OCI-LY7 (cell line): Measurements from ENCODE around the gene LIN37. TPM values are rescaled to one million over a fixed set of nuclear protein-coding genes. Genes with fewer than 3 reads are reported as not detected.
A peak's percentile ranks its signal among the peaks of the same experiment; 100 is the strongest.

ENCODE experiments used
- BruUV-seq: library from RNA; stranded (reverse); fragments of 400-500 nt; replicated peaks from 2 replicates; lab custom pipeline; 2021; lab: Mats Ljungman, UMichigan
- CTCF ChIA-PET: fragments of 300-600 bp; sonication (Branson Sonifier 250); formaldehyde crosslinking; loops from one replicate; lab custom pipeline; 2022; ENCODE audit warnings: antibody characterized with exemption; ENCODE audit not compliant: unreplicated experiment; lab: Charles Lee
- POLR2A ChIA-PET: fragments of 300-600 bp; sonication (Branson Sonifier 250); formaldehyde crosslinking; loops from one replicate; lab custom pipeline; 2022; ENCODE audit warnings: antibody characterized with exemption; lab: Charles Lee
- DNase-seq: peaks from one replicate; pipeline ENCODE4 v3.0.0-alpha.2; 2015; ENCODE audit warnings: low spot score
- H2AFZ ChIP-seq: fragments of 200-600 bp; sonication (generic), shearing (Covaris generic); 2 replicates; pipeline ENCODE4 v1.6.1; 2014; ENCODE audit warnings: mild to moderate bottlenecking, antibody characterized with exemption, low read length, moderate library complexity
- H3K27ac ChIP-seq: fragments of 200-600 bp; sonication (generic); 2 replicates; pipeline ENCODE4 v1.5.1; 2014; ENCODE audit warnings: mixed run types, low read depth, mild to moderate bottlenecking, moderate library complexity, low read length, inconsistent platforms; ENCODE audit not compliant: poor library complexity, severe bottlenecking
- H3K36me3 ChIP-seq: fragments of 200-600 bp; sonication (generic); 2 replicates; pipeline ENCODE4 v1.6.1; 2014; ENCODE audit warnings: mild to moderate bottlenecking, antibody characterized with exemption, low read length, moderate library complexity, mixed read lengths; ENCODE audit not compliant: insufficient read depth
- H3K4me1 ChIP-seq: fragments of 200-600 bp; sonication (generic); 2 replicates; pipeline ENCODE4 v1.5.1; 2014; ENCODE audit warnings: mild to moderate bottlenecking, low read length; ENCODE audit not compliant: insufficient read depth, poor library complexity, severe bottlenecking
- H3K4me2 ChIP-seq: fragments of 200-600 bp; sonication (generic); 2 replicates; pipeline ENCODE4 v1.6.1; 2014; ENCODE audit warnings: mild to moderate bottlenecking, low read length
- H3K4me3 ChIP-seq: fragments of 200-600 bp; sonication (generic); 2 replicates; pipeline ENCODE4 v1.5.1; 2014; ENCODE audit warnings: mild to moderate bottlenecking, low read depth, low read length; ENCODE audit not compliant: poor library complexity, severe bottlenecking
- H3K79me2 ChIP-seq: fragments of 200-600 bp; sonication (generic); 2 replicates; pipeline ENCODE4 v1.6.1; 2016; ENCODE audit warnings: low read depth, mild to moderate bottlenecking, low read length, moderate library complexity, mixed read lengths; ENCODE audit not compliant: insufficient read depth
- H3K9me2 ChIP-seq: fragments of 200-600 bp; sonication (generic); 2 replicates; pipeline ENCODE4 v1.6.1; 2016; ENCODE audit warnings: mild to moderate bottlenecking, low read length, mixed read lengths; ENCODE audit not compliant: insufficient read depth
- H3K9me3 ChIP-seq: fragments of 200-600 bp; sonication (generic); 2 replicates; pipeline ENCODE4 v1.6.1; 2014; ENCODE audit warnings: mild to moderate bottlenecking, mixed run types, low read length, mixed read lengths
- H4K20me1 ChIP-seq: fragments of 200-600 bp; sonication (generic); 2 replicates; pipeline ENCODE4 v1.6.1; 2014; ENCODE audit warnings: mild to moderate bottlenecking, antibody characterized with exemption, low read length, moderate library complexity, mixed read lengths; ENCODE audit not compliant: insufficient read depth
- CTCF ChIP-seq: fragments of 200-600 bp; sonication (generic); conservative IDR thresholded peaks from 2 replicates; pipeline ENCODE4 v1.5.1; 2014; ENCODE audit warnings: mild to moderate bottlenecking, antibody characterized with exemption, low read length, moderate library complexity, mixed read lengths
- EZH2phosphoT487 ChIP-seq: fragments of 200-600 bp; sonication (generic); IDR thresholded peaks from 2 replicates; pipeline ENCODE4 v1.6.1; 2018; ENCODE audit warnings: low read depth, borderline replicate concordance, mild to moderate bottlenecking, mixed run types, antibody characterized with exemption, low read length, moderate library complexity, mixed read lengths
- intact Hi-C: fragments of 100-400 bp; cut with micrococcal nuclease; formaldehyde crosslinking; loops from one replicate; pipeline ENCODE4 v1.10.0; 2022; ENCODE audit not compliant: unreplicated experiment
- total RNA-seq, 2 experiments: library from RNA; depleted of rRNA in 1 of 2; stranded (reverse); fragments of >200 nt in 1 of 2; shearing (Covaris generic) in 1 of 2; gene quantifications; 2 replicates each; pipeline ENCODE4 v1.2.3, GENCODE V29; 2014 to 2022

LIN37 gene
- total RNA-seq, 2 experiments from 2014 or later: 11.6 to 11.7 TPM

GRCh38 chr19:35746087-35746462 is 2.3 kb upstream of the LIN37 start:
- no peak for DNase-seq
- ChIA-PET CTCF (no interaction called here), POLR2A (interaction anchor here (0.5 to 1.0 kb wide), 5 partner anchors 34 to 608 kb away, joined by 3 to 4 read pairs (median 3); partner anchors contain the start of gene ALKBH6)
- Histone ChIP-seq H3K9me3 (no peaks in the 10 kb centered on the region), H3K27ac (peak overlapping the region; percentile 86), H3K9me2 (no peaks in the 10 kb centered on the region), H3K4me3 (peak overlapping the region; percentile 78), H3K4me1 (peaks cover 55% of the 10 kb centered on the region), H3K36me3 (no peaks in the 10 kb centered on the region; the same call in 1 of the 2 replicates), H2AFZ (no peak overlapping the region; the same call in 1 of the 2 replicates), H3K4me2 (peak overlapping the region; percentile 86), H3K79me2 (peaks cover 14% of the 10 kb centered on the region; the same call in 1 of the 2 replicates), H4K20me1 (no peaks in the 10 kb centered on the region)
- TF ChIP-seq EZH2phosphoT487 (no peak), CTCF (no peak)
- intact Hi-C loops: loop anchor here (10.0 kb wide), 1 partner anchor 1311 kb away; no protein-coding TSS in a partner anchor
- BruUV-seq: no TSS peak

DNA sequence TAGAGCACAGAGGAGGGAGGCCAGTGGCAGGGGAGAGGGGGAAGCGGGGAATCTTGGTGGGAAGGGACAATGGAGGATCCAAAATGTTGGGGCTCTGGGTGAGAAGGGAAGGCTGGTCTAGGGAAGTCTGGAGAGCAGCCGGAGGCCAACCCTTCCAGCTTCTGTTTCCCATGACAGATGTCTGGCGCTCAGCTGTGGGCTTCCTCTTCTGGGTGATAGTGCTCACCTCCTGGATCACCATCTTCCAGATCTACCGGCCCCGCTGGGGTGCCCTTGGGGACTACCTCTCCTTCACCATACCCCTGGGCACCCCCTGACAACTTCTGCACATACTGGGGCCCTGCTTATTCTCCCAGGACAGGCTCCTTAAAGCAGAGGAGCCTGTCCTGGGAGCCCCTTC is 1.8 kb upstream of the LIN37 start:
- CTCF ChIA-PET: no interaction called here
- H4K20me1 ChIP-seq: no peaks in the 10 kb centered on the region
- no peaks in the 10 kb centered on the region for H3K9me3 ChIP-seq
- H3K4me1 ChIP-seq: peaks cover 52% of the 10 kb centered on the region
- peak overlapping the region; percentile 86 for H3K4me2 ChIP-seq
- H3K9me2 ChIP-seq: no peaks in the 10 kb centered on the region
- DNase-seq: no peak
- BruUV-seq: no TSS peak
- peak overlapping the region; percentile 86 for H3K27ac ChIP-seq
- peaks cover 14% of the 10 kb centered on the region; the same call in 1 of the 2 replicates for H3K79me2 ChIP-seq
- H3K4me3 ChIP-seq: peak overlapping the region; percentile 78
- TF ChIP-seq EZH2phosphoT487: no peak
- no peak for TF ChIP-seq CTCF
- intact Hi-C loops: loop anchor here (10.0 kb wide), 1 partner anchor 1312 kb away; no protein-coding TSS in a partner anchor
- no peak overlapping the region for H2AFZ ChIP-seq
- H3K36me3 ChIP-seq: no peaks in the 10 kb centered on the region; the same call in 1 of the 2 replicates
- POLR2A ChIA-PET: interaction anchor here (0.7 to 1.0 kb wide), 2 partner anchors 12 to 257 kb away, joined by 3 to 6 read pairs; no protein-coding TSS in a partner anchor

- CTCF ChIA-PET: no interaction called here
- BruUV-seq: no TSS peak
- H3K4me3 ChIP-seq: no peak overlapping the region
These were observed 1.8 kb downstream of the LIN37 start for GRCh38 chr19:35750167-35750566.

More at GRCh38 chr19:35750167-35750566, 1.8 kb downstream of the LIN37 start:
- intact Hi-C loops: no loop called here
- DNase-seq: no peak
- POLR2A ChIA-PET: no interaction called here
- Histone ChIP-seq H2AFZ (no peak overlapping the region), H3K36me3 (no peaks in the 10 kb centered on the region; the same call in 1 of the 2 replicates), H3K9me3 (no peaks in the 10 kb centered on the region), H3K79me2 (peaks cover 14% of the 10 kb centered on the region; the same call in 1 of the 2 replicates), H3K27ac (no peak overlapping the region), H3K4me2 (no peak overlapping the region), H4K20me1 (no peaks in the 10 kb centered on the region), H3K4me1 (peaks cover 25% of the 10 kb centered on the region), H3K9me2 (no peaks in the 10 kb centered on the region)
- no peak for TF ChIP-seq CTCF
- TF ChIP-seq EZH2phosphoT487: no peak
